ENCODE measurements around the gene SUPT6H.

The SUPT6H gene

GRCh38 chr17:28717578-28718332 is 55.8 kb downstream of the SUPT6H start, which contains the start of gene RAB34 (continued):
- TF ChIP-seq ZNF639 (tag by site-specific recombination; IDR thresholded peaks at IDR 0.05) (no peak), ZNF521 (tag by site-specific recombination; IDR thresholded peaks at IDR 0.05) (no peak), ZNF596 (tag by site-specific recombination; IDR thresholded peaks at IDR 0.05) (0 out of 2 replicates have a peak, but pooled peaks have one; percentile 10), ZNF645 (tag by site-specific recombination; IDR thresholded peaks at IDR 0.05) (no peak), ZNF335 (tag by site-specific recombination; conservative IDR thresholded peaks at IDR 0.05) (no peak), ZNF19 (tag by site-specific recombination; IDR thresholded peaks at IDR 0.05; ENCODE audit: low read depth) (no peak), ZNF514 (tag by site-specific recombination; IDR thresholded peaks at IDR 0.05) (no peak), CTCF (tag by site-specific recombination; IDR thresholded peaks at IDR 0.05) (peak; percentile 87), ZNF37A (tag by site-specific recombination; IDR thresholded peaks at IDR 0.05) (no peak), AEBP2 (tag by site-specific recombination; IDR thresholded peaks at IDR 0.05; ENCODE audit: borderline replicate concordance) (no peak), PATZ1 (tag by site-specific recombination; IDR thresholded peaks at IDR 0.05) (peak; percentile 80), ZNF266 (tag by site-specific recombination; IDR thresholded peaks at IDR 0.05; ENCODE audit: low read depth) (no peak), BCL6B (tag by site-specific recombination; IDR thresholded peaks at IDR 0.05) (no peak), HIC1 (tag by site-specific recombination; IDR thresholded peaks at IDR 0.05) (peak; percentile 98), ZNF571 (tag by site-specific recombination; IDR thresholded peaks at IDR 0.05) (no peak), ZBTB11 (tag by site-specific recombination; conservative IDR thresholded peaks at IDR 0.05; ENCODE audit: low read depth) (peak; percentile 90), ELK4 (IDR thresholded peaks at IDR 0.05; ENCODE audit: borderline replicate concordance, low read depth, low read length) (no peak), ZNF600 (tag by site-specific recombination; IDR thresholded peaks at IDR 0.05) (no peak), ZFHX2 (tag by site-specific recombination; conservative IDR thresholded peaks at IDR 0.05) (peak; percentile 96), ZNF488 (tag by site-specific recombination; IDR thresholded peaks at IDR 0.05) (no peak)
